ENCODE measurements around the gene RHBDD1. TPM values are rescaled to one million over a fixed set of nuclear protein-coding genes. Genes with fewer than 3 reads are reported as not detected.
A peak's percentile ranks its signal among the peaks of the same experiment; 100 is the strongest.

Gene RHBDD1
- total and polyA plus RNA-seq, 12 donors = 3.9 to 47.8 (median 25.9) TPM

DNA sequence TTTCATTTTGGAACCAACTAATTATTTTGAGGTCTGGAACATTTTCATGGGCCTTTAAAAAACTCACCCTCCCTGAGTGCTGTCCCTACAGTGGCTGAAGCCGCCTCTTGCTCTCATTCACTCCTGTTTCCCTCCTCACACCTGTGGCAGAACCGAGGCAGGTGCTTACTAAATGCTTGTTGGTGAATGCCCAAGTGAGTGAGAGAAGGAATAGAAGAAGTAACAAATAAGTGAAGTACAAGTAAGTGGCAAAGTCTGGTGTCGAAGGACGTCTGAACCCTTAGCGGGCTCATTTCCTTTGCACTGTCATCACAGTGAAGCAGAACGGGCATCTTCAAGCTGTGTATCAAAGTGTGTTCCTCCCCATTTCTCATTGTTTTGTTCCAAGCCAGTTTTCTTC, 135.2 kb downstream of the RHBDD1 start:
- H3K27ac ChIP-seq = no peak overlapping the region
- TF ChIP-seq POLR2A (IDR thresholded peaks at IDR 0.05) = no peak
- TF ChIP-seq, protein P1, sequence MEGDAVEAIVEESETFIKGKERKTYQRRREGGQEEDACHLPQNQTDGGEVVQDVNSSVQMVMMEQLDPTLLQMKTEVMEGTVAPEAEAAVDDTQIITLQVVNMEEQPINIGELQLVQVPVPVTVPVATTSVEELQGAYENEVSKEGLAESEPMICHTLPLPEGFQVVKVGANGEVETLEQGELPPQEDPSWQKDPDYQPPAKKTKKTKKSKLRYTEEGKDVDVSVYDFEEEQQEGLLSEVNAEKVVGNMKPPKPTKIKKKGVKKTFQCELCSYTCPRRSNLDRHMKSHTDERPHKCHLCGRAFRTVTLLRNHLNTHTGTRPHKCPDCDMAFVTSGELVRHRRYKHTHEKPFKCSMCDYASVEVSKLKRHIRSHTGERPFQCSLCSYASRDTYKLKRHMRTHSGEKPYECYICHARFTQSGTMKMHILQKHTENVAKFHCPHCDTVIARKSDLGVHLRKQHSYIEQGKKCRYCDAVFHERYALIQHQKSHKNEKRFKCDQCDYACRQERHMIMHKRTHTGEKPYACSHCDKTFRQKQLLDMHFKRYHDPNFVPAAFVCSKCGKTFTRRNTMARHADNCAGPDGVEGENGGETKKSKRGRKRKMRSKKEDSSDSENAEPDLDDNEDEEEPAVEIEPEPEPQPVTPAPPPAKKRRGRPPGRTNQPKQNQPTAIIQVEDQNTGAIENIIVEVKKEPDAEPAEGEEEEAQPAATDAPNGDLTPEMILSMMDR (IDR thresholded peaks at IDR 0.05) = no peak
- H3K36me3 ChIP-seq (replicated peaks in 1 of 2) = no peaks in the 10 kb centered on the region
- 85 to 89% (median 88%) methylated on average over 6 of the region's 6 CpGs for WGBS, 4 donors
- intact Hi-C loops (cut with DNase I) = no loop called here
- H3K4me3 ChIP-seq = no peak overlapping the region
- H3K9me3 ChIP-seq (replicated peaks in 1 of 3) = no peaks in the 10 kb centered on the region
- DNase-seq = no peak
- no peaks in the 10 kb centered on the region for H3K27me3 ChIP-seq
- H3K4me1 ChIP-seq (replicated peaks in 1 of 2) = no peaks in the 10 kb centered on the region

DNA sequence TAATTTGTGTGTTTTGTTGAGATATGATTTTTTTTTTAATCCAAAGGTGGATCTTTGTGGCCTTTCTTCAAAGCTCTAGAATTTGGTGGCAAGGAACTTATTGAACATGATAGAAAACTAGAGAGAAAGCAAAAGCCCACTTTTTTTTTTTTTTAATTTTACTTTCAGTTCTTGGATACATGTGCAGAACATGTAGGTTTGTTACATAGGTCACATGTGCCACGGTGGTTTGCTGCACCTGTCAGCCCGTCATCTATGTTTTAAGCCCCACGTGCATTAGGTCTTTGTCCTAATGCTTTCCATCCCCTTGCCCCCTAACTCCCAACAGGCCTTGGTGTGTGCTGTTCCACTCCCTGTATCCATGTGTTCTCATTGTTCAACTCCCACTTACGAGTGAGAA, 135.9 kb downstream of the RHBDD1 start:
- Histone ChIP-seq H3K9me3 (replicated peaks in 1 of 3) (no peaks in the 10 kb centered on the region), H3K27ac (no peak overlapping the region), H3K4me1 (replicated peaks in 1 of 2) (no peaks in the 10 kb centered on the region), H3K36me3 (replicated peaks in 1 of 2) (no peaks in the 10 kb centered on the region), H3K4me3 (no peak overlapping the region), H3K27me3 (no peaks in the 10 kb centered on the region)
- DNase-seq = no peak
- intact Hi-C loops (cut with DNase I) = no loop called here
- WGBS, 4 donors = 92 to 98% (median 96%) methylated on average over 4 of the region's 4 CpGs
- no peak for TF ChIP-seq POLR2A (IDR thresholded peaks at IDR 0.05)
- TF ChIP-seq, protein P1 (IDR thresholded peaks at IDR 0.05) = no peak

DNA sequence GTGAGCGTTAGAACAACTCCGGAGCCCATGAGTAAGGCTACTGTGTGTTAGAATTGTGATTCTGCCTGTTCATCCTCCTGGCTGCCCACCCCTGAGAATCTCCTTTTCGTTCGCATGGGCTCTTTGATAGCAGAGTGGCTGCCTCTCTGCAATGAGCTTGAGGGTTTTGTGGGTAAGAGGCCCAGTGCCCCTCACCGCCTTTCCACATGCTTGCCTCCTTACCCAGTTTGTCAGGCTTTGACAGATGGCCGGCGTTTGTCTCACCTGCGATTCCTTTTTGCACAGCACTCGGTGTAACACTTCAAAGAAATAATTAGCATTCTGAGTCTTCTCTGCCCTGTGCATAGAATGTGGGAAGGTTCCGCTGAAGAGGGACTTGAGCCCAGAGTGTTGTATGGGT, 138.0 kb downstream of the RHBDD1 start:
- Histone ChIP-seq H3K4me1 (replicated peaks in 1 of 2) (no peaks in the 10 kb centered on the region), H3K27ac (no peak overlapping the region), H3K36me3 (replicated peaks in 1 of 2) (no peaks in the 10 kb centered on the region), H3K27me3 (no peaks in the 10 kb centered on the region), H3K9me3 (replicated peaks in 1 of 3) (no peaks in the 10 kb centered on the region), H3K4me3 (no peak overlapping the region)
- TF ChIP-seq, protein P1 (IDR thresholded peaks at IDR 0.05) = no peak
- TF ChIP-seq POLR2A (IDR thresholded peaks at IDR 0.05) = no peak
- 85 to 88% (median 86%) methylated on average over 10 of the region's 10 CpGs for WGBS, 4 donors
- intact Hi-C loops (cut with DNase I) = no loop called here
- no peak for DNase-seq

DNA sequence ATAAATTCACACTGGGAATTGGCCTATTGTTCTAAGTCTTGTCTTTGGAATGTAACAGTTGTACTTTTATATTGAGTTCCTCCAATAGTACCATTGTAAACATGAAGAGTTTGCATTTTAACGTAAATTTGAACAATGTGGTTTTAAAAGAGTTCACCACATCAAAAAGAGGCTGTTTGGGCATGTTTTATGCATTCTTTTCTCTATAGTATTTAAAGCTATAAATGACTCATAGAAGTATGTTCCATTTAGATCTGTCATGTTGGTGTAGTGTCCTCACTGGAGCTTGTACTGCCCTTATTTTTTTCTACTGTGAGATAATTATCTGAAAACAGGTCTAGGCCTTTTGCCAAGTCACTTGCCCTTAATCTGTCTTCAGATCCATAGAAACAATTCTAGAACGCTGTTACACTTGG, 141.9 kb downstream of the RHBDD1 start:
- intact Hi-C loops (cut with DNase I) = no loop called here
- WGBS, 4 donors = 53 to 58% (median 56%) methylated on average over 2 of the region's 2 CpGs
- no peaks in the 10 kb centered on the region for H3K4me1 ChIP-seq (replicated peaks in 1 of 2)

More for the DNA sequence above, 141.9 kb downstream of the RHBDD1 start:
- Histone ChIP-seq H3K36me3 (replicated peaks in 1 of 2) (no peaks in the 10 kb centered on the region), H3K27me3 (no peaks in the 10 kb centered on the region), H3K4me3 (no peak overlapping the region), H3K9me3 (replicated peaks in 1 of 3) (no peaks in the 10 kb centered on the region), H3K27ac (no peak overlapping the region)
- DNase-seq = peak in 2 of 7 donors; percentile 20 to 43
- TF ChIP-seq POLR2A (IDR thresholded peaks at IDR 0.05) = no peak
- TF ChIP-seq, protein P1 (IDR thresholded peaks at IDR 0.05) = no peak
